Measurements from ENCODE around the gene GTF2H4.
"Not testable (repeated sequence)": the region's sequence is repeated elsewhere in the genome, so short reads cannot be mapped to it uniquely, and the experiment has no call there.

The GTF2H4 gene

GRCh38 chr6:30907758-30908591 lies at the start of gene GTF2H4:
TSS of gene GTF2H4 (plus strand) at chr6:30908207.
- DNase-seq, result peak; percentile 99

GRCh38 chr6:30859726-30860125 lies 48.3 kb upstream of the GTF2H4 start:
- DNase-seq, result not testable (repeated sequence)

- no peak for DNase-seq
Observed at GRCh38 chr6:30861257-30862048, 46.6 kb upstream of the GTF2H4 start.

- DNase-seq, result no peak
Observed at GRCh38 chr6:30862156-30862875, 45.7 kb upstream of the GTF2H4 start.

- DNase-seq, result no peak
Observed at GRCh38 chr6:30864325-30864724, 43.7 kb upstream of the GTF2H4 start.

- not testable (repeated sequence) for DNase-seq
Observed at GRCh38 chr6:30869241-30869749, 38.7 kb upstream of the GTF2H4 start.

GRCh38 chr6:30870546-30870945 lies 37.5 kb upstream of the GTF2H4 start:
- no peak for DNase-seq

- no peak for DNase-seq
Observed at GRCh38 chr6:30871592-30872183, 36.3 kb upstream of the GTF2H4 start.

GRCh38 chr6:30873137-30873640 lies 34.8 kb upstream of the GTF2H4 start:
- no peak for DNase-seq

- not testable (repeated sequence) for DNase-seq
Observed at GRCh38 chr6:30873795-30874194, 34.2 kb upstream of the GTF2H4 start.

GRCh38 chr6:30875244-30876038 lies 32.6 kb upstream of the GTF2H4 start:
- no peak for DNase-seq

- no peak for DNase-seq
Observed at GRCh38 chr6:30876039-30876730, 31.8 kb upstream of the GTF2H4 start.

- DNase-seq, result peak; percentile 85
Observed at GRCh38 chr6:30877419-30878262, 30.4 kb upstream of the GTF2H4 start.

- no peak for DNase-seq
Observed at GRCh38 chr6:30879684-30880427, 28.2 kb upstream of the GTF2H4 start.

GRCh38 chr6:30880698-30881252 lies 27.2 kb upstream of the GTF2H4 start:
- DNase-seq, result no peak

GRCh38 chr6:30881392-30882203 lies 26.4 kb upstream of the GTF2H4 start:
- DNase-seq, result peak; percentile 54

- no peak for DNase-seq
Observed at GRCh38 chr6:30882204-30882758, 25.7 kb upstream of the GTF2H4 start.

Measured in HCEC 1CT (cell line).